ENCODE measurements around the gene ACACA.
A peak's percentile ranks its signal among the peaks of the same experiment; 100 is the strongest.

The ACACA gene

GRCh38 chr17:37413875-37414519 lies 7.4 kb upstream of the ACACA start:
- TF ChIP-seq CTCF (conservative IDR thresholded peaks at IDR 0.05) (peak; percentile 59), ZFX (IDR thresholded peaks at IDR 0.05) (no peak)
- H3K27ac ChIP-seq = no peak overlapping the region

GRCh38 chr17:37410357-37410756 lies 3.7 kb upstream of the ACACA start:
- TF ChIP-seq ZFX (IDR thresholded peaks at IDR 0.05) = no peak
- TF ChIP-seq CTCF (conservative IDR thresholded peaks at IDR 0.05) = no peak

GRCh38 chr17:37408145-37408479 lies 1.5 kb upstream of the ACACA start:
- peak overlapping the region; percentile 96 for H3K27ac ChIP-seq

More at GRCh38 chr17:37410357-37410756, 3.7 kb upstream of the ACACA start:
- no peak overlapping the region for H3K27ac ChIP-seq

GRCh38 chr17:37405955-37406634 lies 541 bp downstream of the ACACA start:
- peak overlapping the region; percentile 96 for H3K27ac ChIP-seq

GRCh38 chr17:37405522-37405921 lies 1.1 kb downstream of the ACACA start:
- peak overlapping the region; percentile 96; the same call in 1 of the 2 replicates for H3K27ac ChIP-seq

More at GRCh38 chr17:37405955-37406634, 541 bp downstream of the ACACA start:
- TF ChIP-seq ZFX (IDR thresholded peaks at IDR 0.05) (no peak), CTCF (conservative IDR thresholded peaks at IDR 0.05) (no peak)

GRCh38 chr17:37400505-37400904 lies 6.1 kb downstream of the ACACA start:
- no peak overlapping the region for H3K27ac ChIP-seq
- TF ChIP-seq CTCF (conservative IDR thresholded peaks at IDR 0.05) = no peak
- TF ChIP-seq ZFX (IDR thresholded peaks at IDR 0.05) = no peak

- no peak overlapping the region for H3K27ac ChIP-seq
- TF ChIP-seq ZFX (IDR thresholded peaks at IDR 0.05) (no peak), CTCF (conservative IDR thresholded peaks at IDR 0.05) (no peak)
Measured at GRCh38 chr17:37399265-37399803, 7.3 kb downstream of the ACACA start.

- H3K27ac ChIP-seq = no peak overlapping the region
- no peak for TF ChIP-seq CTCF (conservative IDR thresholded peaks at IDR 0.05)
- TF ChIP-seq ZFX (IDR thresholded peaks at IDR 0.05) = no peak
Measured at GRCh38 chr17:37393352-37393751, 13.3 kb downstream of the ACACA start.

All from C4-2B (cell line).